Chondrocyte (in vitro differentiated cells): ENCODE results near the gene ROGDI. TPM values are rescaled to one million over a fixed set of nuclear protein-coding genes. Genes with fewer than 3 reads are reported as not detected.

Source experiments
- DNase-seq: peaks from one replicate; pipeline ENCODE4 v3.0.0; 2021; ENCODE audit warnings: mixed read lengths, low spot score
- H3K27ac Mint-ChIP-seq: one replicate; pipeline ENCODE4 v1.8.0; 2021; ENCODE audit warnings: mild to moderate bottlenecking, moderate library complexity, mixed read lengths; ENCODE audit not compliant: unreplicated experiment
- H3K27me3 Mint-ChIP-seq: 2 replicates; pipeline ENCODE4 v1.8.0; 2021; ENCODE audit warnings: low read depth, mixed read lengths
- H3K36me3 Mint-ChIP-seq: 2 replicates; pipeline ENCODE4 v1.8.0; 2021; ENCODE audit warnings: low read depth, mixed read lengths
- H3K4me1 Mint-ChIP-seq: 2 replicates; pipeline ENCODE4 v1.8.0; 2021; ENCODE audit warnings: low read depth, mild to moderate bottlenecking, mixed read lengths
- H3K4me3 Mint-ChIP-seq: one replicate; pipeline ENCODE4 v1.8.0; 2021; ENCODE audit warnings: mild to moderate bottlenecking, moderate library complexity, mixed read lengths; ENCODE audit not compliant: unreplicated experiment
- H3K9me3 Mint-ChIP-seq: 2 replicates; pipeline ENCODE4 v1.8.0; 2021; ENCODE audit warnings: low read depth, mixed read lengths
- CTCF ChIP-seq: fragments of 200-600 bp; sonication (generic); IDR thresholded peaks from 2 replicates; pipeline ENCODE4 v1.5.0; 2021; ENCODE audit warnings: antibody characterized with exemption, mild to moderate bottlenecking, moderate library complexity
- total RNA-seq: library from RNA; stranded (reverse); gene quantifications from 3 replicates; pipeline ENCODE4 v1.2.1, GENCODE V29; 2021

Gene ROGDI
- total RNA-seq, 1 donor from 2014 or later: 37.6 TPM

GRCh38 chr16:4805231-4805630, 2.8 kb upstream of the ROGDI start:
- H3K36me3 Mint-ChIP-seq: peaks cover 15% of the 10 kb centered on the region
- TF ChIP-seq CTCF: no peak
- no peaks in the 10 kb centered on the region for H3K9me3 Mint-ChIP-seq
- H3K27ac Mint-ChIP-seq: no peak overlapping the region
- H3K4me3 Mint-ChIP-seq: no peak overlapping the region
- H3K27me3 Mint-ChIP-seq: no peaks in the 10 kb centered on the region
- DNase-seq: no peak
- peaks cover 25% of the 10 kb centered on the region for H3K4me1 Mint-ChIP-seq

- Mint-ChIP-seq H3K4me1 (peaks cover 25% of the 10 kb centered on the region), H3K27me3 (no peaks in the 10 kb centered on the region), H3K36me3 (peaks cover 14% of the 10 kb centered on the region), H3K27ac (peak overlapping the region; percentile 92), H3K4me3 (peak overlapping the region; percentile 47), H3K9me3 (no peaks in the 10 kb centered on the region)
- TF ChIP-seq CTCF: no peak
- no peak for DNase-seq
Measured at GRCh38 chr16:4803898-4804762, 1.7 kb upstream of the ROGDI start.

GRCh38 chr16:4803401-4803844, 990 bp upstream of the ROGDI start:
- H3K27ac Mint-ChIP-seq: peak overlapping the region; percentile 92
- peaks cover 25% of the 10 kb centered on the region for H3K4me1 Mint-ChIP-seq
- H3K4me3 Mint-ChIP-seq: peak overlapping the region; percentile 81
- no peaks in the 10 kb centered on the region for H3K27me3 Mint-ChIP-seq
- H3K36me3 Mint-ChIP-seq: peaks cover 12% of the 10 kb centered on the region
- H3K9me3 Mint-ChIP-seq: no peaks in the 10 kb centered on the region
- no peak for TF ChIP-seq CTCF
- DNase-seq: no peak

- TF ChIP-seq CTCF: peak; percentile 41
- Mint-ChIP-seq H3K4me3 (peak overlapping the region; percentile 82), H3K9me3 (no peaks in the 10 kb centered on the region), H3K36me3 (peaks cover 12% of the 10 kb centered on the region), H3K27ac (peak overlapping the region; percentile 92), H3K4me1 (peaks cover 25% of the 10 kb centered on the region), H3K27me3 (no peaks in the 10 kb centered on the region)
- peak; percentile 99 for DNase-seq
Measured at GRCh38 chr16:4802659-4803287, 340 bp upstream of the ROGDI start.
